CD4-positive, alpha-beta T cell treated with Interleukin-6 at 100 ng/mL for 8 hours (primary cell): ENCODE results near the gene EYS.
"Not testable (repeated sequence)": the region's sequence is repeated elsewhere in the genome, so short reads cannot be mapped to it uniquely, and the experiment has no call there.

ENCODE experiments used
- DNase-seq: peaks from one replicate; pipeline ENCODE4 v3.0.0-alpha.2; 2020; ENCODE audit warnings: mixed read lengths, low spot score

The EYS gene

DNA sequence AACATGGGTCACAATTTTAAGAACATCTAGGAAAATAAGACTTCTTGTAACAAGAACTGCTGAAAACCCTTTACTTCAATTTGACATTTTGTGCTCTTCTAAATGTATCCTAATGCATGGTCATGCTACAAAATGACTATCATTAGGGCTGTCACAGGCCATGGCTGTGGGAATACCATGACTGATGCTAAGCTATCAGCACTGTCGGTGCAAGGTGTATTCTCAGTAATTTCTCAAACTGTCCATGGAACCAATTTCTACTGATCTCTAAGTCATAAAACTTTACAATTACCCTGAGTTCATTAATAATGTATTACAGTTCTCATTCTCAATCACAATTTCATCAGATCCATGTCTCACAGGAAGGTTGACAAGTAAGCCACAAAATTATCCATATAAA lies 625.3 kb downstream of the EYS start:
- no peak for DNase-seq

DNA sequence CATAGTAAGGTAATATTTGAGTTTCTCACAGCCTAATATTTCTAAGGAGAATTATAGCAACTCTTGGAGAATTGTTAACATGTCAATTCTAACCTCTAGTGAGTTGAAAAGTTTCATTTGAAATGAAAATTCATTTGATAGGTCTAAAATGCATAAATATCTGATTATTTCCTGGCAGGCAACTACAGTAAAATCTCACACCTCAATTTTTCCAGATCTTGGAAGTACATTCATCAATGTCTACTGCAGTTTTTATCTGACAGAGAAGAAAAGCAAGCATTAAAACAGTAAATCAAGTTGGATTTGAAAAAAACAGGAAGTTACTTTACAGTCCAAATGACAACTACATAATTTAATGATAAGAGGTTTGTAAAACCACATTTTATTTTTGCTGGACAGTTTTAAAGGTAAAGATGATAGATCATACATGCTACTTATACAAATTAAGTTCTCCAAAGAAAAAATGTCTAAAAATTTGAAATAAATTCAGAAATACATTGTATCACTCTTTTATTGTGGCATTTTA lies 631.3 kb downstream of the EYS start:
- no peak for DNase-seq

DNA sequence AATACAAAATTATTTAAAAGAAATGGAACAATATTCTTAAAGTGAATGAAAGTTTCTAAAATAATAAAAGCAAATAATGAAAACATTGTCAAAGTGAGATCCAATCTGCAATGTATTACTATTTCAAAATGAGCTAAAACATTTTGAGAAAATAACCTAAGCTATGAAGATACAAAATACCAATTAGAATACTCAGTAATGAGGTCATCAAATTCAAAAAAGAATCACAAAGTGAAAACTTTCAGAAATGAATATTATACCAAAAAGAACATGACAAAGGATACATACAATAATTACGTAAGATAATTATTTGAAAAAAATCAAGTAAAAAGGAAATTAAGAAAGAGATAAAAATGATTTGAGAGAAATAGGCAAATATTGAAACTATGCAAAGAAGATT lies 634.5 kb downstream of the EYS start:
- DNase-seq = no peak

DNA sequence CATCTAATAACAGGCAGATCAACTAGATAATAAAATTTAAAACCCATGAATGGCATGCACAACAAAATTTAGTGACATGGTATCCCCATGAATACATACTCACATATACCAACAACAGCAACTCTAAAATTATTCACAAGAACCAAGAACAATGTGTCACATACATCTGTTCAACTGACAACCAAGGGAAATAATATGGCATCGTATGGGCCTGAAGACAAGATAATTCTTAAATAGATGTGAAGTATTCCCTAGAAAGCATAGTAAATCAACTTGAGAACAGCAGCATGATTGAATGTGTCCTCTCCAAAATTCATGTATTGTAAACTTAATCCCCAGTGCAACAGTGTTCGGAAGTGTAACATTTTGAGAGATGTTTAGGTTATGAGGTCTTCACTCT lies 635.5 kb downstream of the EYS start:
- DNase-seq = no peak

DNA sequence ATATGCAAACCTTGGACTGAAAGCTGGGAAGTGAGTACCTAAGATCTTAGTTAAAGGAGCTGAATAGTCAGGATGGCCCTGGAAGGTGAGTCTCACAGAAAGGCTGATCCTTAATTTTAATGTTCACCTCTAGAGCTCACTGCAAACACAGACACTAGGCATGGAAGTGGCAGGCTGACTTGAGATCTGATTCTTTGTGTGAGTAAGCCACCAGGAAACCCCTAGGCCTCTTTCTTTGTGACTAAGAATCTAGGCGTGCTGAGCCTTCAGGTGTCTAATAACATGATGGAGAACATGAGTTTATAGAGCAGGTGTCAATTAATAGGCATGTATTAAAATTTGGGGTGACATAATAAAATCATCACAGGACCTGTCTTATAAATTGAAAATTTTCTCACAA lies 642.2 kb downstream of the EYS start:
- no peak for DNase-seq

DNA sequence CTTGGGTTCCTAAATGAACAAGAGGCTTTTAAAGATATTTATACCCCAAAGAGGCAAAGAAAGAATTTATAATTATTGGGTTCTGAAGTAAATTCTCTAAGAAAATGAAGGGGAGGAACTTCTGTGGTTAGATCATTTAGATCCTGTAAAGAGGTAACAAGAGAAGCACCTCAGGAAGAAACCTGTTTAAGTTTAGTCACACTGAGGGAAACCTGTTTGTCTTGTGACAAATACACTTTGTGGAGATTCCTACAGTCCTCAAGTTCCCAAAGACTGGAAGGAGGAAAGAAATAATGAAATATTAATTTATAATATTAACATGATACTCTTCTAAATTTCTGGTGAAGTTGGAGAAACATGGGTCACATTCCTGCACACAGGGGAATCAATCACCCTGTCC lies 647.5 kb downstream of the EYS start:
- no peak for DNase-seq

DNA sequence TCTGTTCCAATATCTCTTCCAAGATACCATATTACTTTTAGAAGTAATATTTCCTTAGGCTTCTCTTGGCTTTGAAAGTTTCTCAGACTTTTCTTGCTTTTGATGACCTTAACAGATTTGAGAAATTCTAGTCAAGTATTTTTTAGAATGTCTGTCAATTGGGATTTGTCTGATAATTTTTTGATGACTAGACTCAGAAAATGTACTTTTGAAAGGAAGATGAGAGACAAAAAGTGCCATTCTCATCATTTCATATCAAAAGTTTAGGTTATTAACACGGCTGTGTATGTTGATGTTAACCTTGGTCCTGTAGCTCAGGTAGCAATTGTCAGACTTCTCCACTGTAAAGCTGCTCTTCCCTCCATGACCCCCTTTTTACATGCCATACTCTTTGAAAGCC lies 651.5 kb downstream of the EYS start:
- DNase-seq = no peak

DNA sequence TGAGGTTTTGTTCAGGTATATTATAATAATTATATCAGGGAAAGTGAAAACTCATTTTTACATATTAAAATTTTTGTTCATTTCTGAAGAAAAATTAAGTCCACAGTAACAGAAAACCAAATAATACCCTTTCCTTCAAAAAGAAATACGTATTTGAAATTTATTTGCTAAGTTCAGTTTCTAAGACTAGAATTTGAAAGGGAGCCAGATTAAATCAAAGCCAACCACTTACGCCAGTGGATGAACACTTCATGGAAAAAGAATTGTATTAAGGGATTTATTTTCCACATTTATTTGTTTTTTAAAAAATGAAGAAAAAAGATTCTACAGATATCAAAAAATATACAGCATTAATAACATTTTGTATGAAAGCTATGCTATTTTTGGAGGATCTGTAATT lies 654.4 kb downstream of the EYS start:
- no peak for DNase-seq

DNA sequence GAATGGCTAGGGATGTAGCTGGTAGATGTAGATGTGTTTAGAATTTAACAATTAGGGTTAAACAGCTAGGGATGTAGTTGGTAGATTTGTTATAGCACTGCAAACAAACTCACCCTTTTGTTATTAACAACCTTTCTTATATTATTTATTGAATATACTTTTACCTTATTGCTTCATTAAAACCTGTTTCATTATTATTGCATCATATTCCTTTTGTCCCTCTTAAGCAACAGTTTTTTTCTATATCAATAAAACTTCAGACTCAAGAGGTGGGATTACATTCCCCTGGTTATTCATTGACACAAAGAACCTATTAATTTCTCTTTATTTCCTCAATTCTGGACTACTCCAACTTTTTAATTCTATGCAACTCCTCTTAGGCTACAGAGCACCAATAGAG lies 661.2 kb downstream of the EYS start:
- no peak for DNase-seq

DNA sequence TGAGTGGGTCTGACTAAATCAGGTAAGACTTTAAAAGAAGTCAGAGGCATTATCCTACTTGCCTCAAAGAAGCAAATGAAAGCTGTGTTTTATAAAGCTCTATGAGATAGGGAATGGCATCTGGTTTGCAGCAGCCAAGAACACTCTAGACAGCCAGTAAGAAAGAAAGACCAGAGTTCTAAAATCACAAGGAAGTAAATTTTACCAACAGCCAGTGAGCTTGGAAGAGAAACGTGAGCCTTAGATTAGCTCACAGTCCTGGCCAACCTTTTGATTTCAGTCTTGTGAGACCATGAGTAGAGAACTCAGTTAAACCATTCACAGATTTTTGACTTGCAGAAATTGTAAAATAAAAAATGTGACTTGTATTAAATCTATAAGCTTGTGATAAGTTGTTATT lies 693.0 kb downstream of the EYS start:
- DNase-seq = no peak

DNA sequence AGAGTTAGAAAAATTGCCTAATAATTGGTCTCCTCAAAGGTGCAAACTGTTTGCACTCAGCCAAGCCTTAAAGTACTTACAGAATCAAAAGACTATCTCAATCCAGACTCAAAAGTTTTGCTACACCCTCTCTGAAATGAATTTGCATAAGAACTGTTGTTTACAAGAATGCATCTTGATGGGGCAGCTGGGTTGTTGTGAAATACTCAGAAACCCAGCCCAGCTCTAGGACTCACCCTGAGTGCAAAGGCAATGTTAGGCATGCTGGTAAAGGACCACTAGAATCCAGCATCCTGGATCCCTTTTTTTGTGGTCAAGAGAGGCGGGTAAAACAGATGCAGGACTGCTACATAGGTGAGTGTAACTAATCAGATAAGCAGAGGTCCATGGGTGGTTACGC lies 700.2 kb downstream of the EYS start:
- no peak for DNase-seq

DNA sequence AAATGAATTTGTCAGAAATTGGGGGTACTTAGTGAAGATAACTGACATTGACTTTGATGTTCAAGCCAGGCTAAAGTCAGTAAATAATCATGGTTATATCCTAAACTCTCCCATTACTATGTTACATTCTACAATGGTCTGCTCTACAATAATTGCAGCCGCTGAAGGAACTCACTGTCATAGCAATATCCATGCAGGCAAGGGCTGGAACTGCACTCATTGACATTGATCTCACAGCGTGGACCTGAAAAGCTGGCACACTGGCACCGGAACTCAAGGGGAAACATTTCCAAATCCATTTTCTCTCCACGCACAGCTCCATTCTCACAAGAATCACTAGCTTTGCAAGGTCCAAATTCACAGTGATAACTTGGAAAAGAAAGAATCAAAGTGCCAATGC lies 702.7 kb downstream of the EYS start:
- DNase-seq = no peak

DNA sequence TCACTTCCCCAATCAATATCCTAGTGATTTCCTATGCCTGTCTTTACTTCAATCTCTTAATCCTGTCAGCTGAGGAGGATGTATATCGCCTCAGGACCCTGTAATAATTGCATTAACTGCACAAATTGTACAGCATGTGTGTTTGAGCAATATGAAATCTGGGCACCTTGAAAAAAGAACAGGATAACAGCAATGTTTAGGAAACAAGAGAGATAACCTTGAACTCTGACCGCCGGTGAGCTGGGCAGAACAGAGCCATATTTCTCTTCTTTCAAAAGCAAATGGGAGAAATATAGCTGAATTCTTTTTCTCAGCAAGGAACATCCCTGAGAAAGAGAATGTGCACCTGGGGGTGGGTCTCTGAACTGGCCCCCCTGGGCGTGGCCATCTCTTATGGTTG lies 704.1 kb downstream of the EYS start:
- DNase-seq = not testable (repeated sequence)

DNA sequence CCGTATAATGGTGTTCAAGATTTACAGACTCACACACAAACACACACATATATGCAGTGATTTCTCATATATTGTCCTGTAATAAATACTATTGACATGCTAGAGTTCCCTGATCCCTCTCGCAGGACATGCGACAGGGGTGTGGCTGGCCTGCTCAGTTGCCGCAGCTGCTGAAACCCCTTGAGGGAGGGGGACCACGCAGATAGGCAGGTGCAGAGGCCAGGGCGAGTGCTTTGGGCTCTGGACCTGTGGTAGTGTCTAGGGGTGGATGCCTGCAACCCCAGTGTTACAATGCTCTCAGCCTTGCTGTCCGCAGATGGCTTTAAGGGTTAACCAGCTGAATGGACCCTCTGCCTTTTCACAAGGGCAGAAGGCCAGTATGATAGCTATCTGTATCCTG lies 706.2 kb downstream of the EYS start:
- DNase-seq = no peak

DNA sequence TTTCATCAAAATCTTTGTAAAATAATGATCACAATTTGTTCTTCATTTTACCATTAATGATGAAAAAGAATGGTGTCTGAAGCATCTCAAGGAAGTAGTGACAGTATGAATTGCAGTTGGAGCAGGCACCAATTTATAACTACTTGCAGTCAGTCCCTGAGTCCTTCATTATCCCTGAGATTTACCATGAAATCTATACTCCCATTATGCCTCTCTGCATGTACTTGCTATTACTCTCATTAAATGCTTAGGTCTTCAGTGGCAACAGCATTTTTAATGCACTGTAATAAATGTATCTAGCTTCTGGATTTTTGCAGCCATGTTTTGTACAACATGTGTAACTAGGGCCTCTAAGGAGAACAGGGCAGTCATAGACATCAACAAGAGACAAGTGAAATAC lies 708.8 kb downstream of the EYS start:
- DNase-seq = no peak

DNA sequence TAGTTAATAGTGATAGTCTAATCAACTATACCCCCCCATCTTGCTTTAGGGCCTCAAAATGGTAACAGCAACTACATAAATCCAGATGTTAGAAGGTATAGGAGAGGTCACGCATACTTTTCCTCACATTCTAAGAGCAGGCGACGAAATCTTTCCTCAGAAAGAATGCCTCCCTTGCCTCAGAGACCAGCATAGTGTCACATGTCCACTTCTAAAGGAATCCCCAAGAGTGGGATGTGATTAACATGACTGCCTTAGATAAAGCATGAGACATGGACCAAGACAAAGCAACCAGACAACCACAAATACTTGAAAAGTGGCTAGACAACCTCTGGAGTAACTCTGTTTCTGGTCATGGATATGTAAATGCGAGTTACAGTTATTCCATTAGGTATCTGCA lies 710.7 kb downstream of the EYS start:
- no peak for DNase-seq

DNA sequence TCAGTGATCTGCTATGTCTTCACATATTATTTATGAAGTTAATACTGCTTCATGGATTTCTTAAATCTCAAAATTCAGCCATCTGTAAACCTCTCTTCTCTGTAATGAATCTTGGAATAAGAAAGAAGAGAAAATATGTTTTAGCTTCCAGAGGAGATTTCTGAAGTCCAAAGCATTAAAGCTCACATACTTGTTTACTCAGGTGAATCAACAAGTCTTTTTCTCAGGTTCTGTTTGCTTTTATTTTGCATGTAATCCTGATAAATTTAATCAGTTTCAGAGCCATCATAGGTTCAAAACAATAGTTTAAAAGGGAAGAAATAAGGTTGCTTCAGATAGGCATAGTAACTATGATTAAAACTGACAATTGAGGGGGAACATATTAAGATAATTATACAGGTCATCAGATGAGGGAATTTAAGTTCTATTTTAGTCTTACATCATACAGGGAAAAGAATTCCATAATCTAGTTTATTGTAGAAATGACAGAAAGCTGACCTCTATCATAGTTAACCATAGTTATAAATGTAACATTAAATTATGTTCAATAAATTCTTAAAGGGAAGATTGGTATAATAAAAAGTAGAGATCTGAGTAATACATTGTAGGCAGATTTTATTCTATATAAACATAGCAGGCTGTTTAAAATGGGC lies 716.2 kb downstream of the EYS start:
- no peak for DNase-seq

DNA sequence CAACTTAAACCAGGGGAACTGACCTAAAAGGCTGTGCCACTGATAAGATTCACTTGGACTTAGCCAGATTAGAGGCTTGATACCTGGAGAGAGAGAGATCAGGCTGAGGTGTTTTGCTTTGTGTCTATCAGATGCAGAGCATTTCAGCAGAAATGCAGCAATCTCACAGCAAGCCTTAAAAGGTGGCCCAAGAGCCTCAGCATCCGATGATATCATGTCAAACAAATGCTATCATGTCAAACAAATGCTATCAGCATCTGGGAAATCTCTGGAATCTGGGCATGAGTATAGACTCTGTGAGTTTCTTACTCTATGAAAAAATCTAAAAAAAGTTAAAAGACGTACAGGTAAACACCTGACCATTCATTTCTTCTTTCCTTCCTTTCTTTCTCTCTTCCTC lies 718.9 kb downstream of the EYS start:
- no peak for DNase-seq

DNA sequence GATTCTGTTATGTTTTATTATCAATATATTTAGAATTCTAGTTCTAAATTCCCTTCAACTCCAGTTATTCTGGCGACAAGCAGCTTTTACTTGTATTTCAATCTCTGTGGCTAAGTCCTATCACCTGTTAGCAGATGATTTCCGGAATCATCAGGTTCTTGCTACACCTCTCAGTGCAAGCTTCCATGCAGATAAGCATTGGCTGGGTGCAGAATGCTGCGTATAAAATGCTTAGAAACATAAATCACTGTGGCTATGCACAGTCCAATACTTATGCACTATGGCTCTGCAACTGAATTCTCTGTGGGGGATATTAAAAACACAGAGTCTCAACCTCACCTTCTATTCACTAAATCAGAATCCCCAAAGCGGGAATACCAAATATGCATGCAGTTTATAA lies 720.0 kb downstream of the EYS start:
- no peak for DNase-seq

DNA sequence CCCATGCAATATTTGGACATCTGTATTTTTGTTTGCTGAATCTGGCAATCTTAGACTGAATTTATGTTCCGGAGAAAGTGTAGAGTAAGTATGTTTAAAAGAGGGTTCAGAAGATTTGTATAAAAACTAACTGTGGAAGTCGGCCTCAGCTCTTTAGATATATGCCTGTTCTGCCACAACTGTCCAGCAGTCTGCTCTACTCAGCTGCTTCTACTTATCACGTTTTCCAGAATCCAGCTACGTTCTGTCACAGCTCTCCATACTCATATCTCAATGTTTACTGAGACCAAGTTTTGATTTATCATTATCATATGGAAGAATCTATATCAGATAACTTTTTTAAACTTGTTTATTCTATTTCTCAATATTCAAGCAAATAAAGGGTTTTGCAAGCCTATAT lies 721.3 kb downstream of the EYS start:
- DNase-seq = no peak

DNA sequence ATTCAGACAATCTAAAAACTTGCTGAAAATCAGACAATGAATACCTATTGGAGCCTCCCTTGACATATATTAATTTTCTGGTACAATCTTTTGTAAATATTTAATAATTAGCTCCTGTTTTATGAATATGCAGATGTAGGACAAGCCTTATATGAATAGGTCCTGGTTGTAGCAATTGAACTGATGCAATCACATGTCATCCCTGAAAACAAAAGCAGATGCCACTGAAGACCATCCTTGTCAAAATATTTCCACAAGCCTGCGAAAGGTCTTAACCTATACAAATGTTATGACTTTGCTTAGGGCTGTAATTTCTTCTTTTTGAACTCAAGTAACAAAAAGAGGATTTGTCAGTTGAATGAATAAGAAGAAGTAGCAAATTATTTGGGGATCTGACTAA lies 722.1 kb downstream of the EYS start:
- no peak for DNase-seq

DNA sequence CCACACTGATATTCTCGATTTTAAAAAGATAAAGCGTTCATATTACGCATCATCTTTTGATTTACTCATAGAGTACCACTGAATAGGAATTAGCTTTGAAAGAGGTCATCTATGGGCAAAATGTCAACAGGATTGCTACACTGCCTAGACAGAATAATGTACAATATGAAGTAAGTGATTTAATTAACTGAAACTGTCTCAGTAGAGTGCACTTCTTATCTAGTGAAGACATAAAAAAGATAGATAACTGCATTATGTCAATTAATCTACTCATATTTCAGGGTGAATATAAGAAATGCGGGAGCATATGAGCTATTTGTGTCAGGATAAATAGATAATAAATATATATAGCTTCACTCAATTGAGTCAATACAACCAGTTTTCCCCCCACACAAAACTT lies 723.9 kb downstream of the EYS start:
- no peak for DNase-seq

DNA sequence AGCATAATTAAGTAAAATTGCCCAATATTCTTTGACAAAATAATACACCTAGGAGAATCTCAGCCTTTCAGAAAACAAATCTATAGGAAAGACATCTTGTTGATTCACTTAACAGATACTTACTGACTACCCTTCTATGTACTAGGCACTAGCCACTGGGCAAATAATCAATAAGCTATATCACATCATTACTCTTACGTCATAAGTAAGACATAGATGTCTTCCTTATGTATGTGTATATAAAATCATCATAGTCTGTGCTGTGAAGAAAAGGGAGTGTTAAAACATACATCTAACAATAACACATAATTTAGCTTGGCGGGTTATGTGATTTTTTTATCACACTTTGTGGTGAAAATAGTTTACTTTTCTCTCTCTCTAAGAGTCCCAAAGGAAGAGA lies 733.9 kb downstream of the EYS start:
- DNase-seq = no peak

DNA sequence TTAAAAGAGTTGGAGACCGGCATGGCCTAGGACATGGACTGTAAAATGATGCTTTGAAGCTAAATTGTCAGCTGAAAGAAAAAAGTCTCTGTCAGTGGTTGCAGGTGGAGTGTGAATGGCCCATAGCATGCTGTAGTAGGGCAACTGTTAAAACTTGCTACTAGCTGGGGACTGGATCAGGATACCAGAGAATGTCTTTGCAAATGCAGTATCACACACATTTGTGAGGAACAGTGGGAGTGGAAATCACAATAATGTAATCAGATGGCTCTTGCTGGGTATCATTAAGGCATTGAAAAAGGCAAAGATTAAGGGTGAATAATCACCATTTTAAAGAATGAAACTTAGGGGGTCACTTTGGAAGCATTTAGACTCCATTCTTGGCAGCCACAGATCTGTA lies 737.9 kb downstream of the EYS start:
- no peak for DNase-seq

DNA sequence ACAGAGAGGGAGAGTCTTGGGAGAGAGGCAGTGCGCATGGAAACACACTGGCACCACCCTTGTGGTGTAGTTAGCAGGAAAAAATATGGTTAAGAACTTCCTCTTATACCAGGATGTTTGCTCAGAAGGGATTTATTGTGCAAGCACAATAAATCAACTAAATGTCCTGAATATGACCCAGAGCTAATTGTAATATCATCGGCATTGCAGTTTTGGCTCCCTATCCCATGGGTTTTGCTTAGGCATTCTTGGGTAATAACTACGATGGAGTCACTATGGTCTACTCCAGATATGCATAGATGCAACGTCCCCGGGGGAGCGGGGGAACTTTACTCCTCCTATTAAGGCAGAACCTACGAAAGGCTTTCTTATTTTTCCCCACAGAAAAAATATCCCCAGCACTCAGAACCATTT lies 751.6 kb downstream of the EYS start:
- DNase-seq = no peak
